ENCODE results near the gene SLC12A6.

SLC12A6 gene

GRCh38 chr15:34280193-34280592 lies 57.4 kb downstream of the SLC12A6 start:
- ChIA-PET CTCF (interaction anchor here (1.4 to 2.0 kb wide), 2 partner anchors 8 to 15 kb away, joined by 3 to 7 read pairs; no protein-coding TSS in a partner anchor), POLR2A (no interaction called here)
- DNase-seq (ENCODE audit: extremely low spot score) = no peak
- no peak for TF ChIP-seq CTCF (IDR thresholded peaks at IDR 0.05; ENCODE audit: control extremely low read depth, extremely low read depth, low read depth, missing control alignments)

- DNase-seq (ENCODE audit: extremely low spot score) = no peak
- CTCF ChIA-PET = interaction anchor here (1.4 kb wide), 1 partner anchor 16 kb away, joined by 3 read pairs; no protein-coding TSS in a partner anchor
- TF ChIP-seq CTCF (IDR thresholded peaks at IDR 0.05; ENCODE audit: control extremely low read depth, extremely low read depth, low read depth, missing control alignments) = no peak
- POLR2A ChIA-PET = no interaction called here
These were observed 58.2 kb downstream of the SLC12A6 start for GRCh38 chr15:34279368-34279767.

- TF ChIP-seq CTCF (IDR thresholded peaks at IDR 0.05; ENCODE audit: control extremely low read depth, extremely low read depth, low read depth, missing control alignments) = no peak
- DNase-seq (ENCODE audit: extremely low spot score) = no peak
- POLR2A ChIA-PET = no interaction called here
- CTCF ChIA-PET = interaction anchor here (1.0 kb wide), 1 partner anchor 10 kb away, joined by 3 read pairs; no protein-coding TSS in a partner anchor
These were observed 61.9 kb downstream of the SLC12A6 start for GRCh38 chr15:34275721-34276120.

- ChIA-PET POLR2A (no interaction called here), CTCF (no interaction called here)
- no peak for TF ChIP-seq CTCF (IDR thresholded peaks at IDR 0.05; ENCODE audit: control extremely low read depth, extremely low read depth, low read depth, missing control alignments)
- DNase-seq (ENCODE audit: extremely low spot score) = no peak
These were observed 62.4 kb downstream of the SLC12A6 start for GRCh38 chr15:34275154-34275553.

GRCh38 chr15:34271493-34271892 lies 66.1 kb downstream of the SLC12A6 start:
- no peak for TF ChIP-seq CTCF (IDR thresholded peaks at IDR 0.05; ENCODE audit: control extremely low read depth, extremely low read depth, low read depth, missing control alignments)
- ChIA-PET CTCF (interaction anchor here (1.2 to 1.7 kb wide), 3 partner anchors 9 to 28 kb away, joined by 3 to 7 read pairs (median 4); no protein-coding TSS in a partner anchor), POLR2A (no interaction called here)
- no peak for DNase-seq (ENCODE audit: extremely low spot score)

GRCh38 chr15:34266751-34267150 lies 70.8 kb downstream of the SLC12A6 start:
- no peak for TF ChIP-seq CTCF (IDR thresholded peaks at IDR 0.05; ENCODE audit: control extremely low read depth, extremely low read depth, low read depth, missing control alignments)
- ChIA-PET POLR2A (no interaction called here), CTCF (interaction anchor here (2.5 kb wide), 1 partner anchor 25 kb away, joined by 8 read pairs; no protein-coding TSS in a partner anchor)
- DNase-seq (ENCODE audit: extremely low spot score) = no peak
